Measurements from ENCODE around the gene CRACR2B. TPM values are rescaled to one million over a fixed set of nuclear protein-coding genes. Genes with fewer than 3 reads are reported as not detected.
A peak's percentile ranks its signal among the peaks of the same experiment; 100 is the strongest.

The CRACR2B gene
- total RNA-seq, 1 donor from 2014 or later: 1.5 TPM

DNA sequence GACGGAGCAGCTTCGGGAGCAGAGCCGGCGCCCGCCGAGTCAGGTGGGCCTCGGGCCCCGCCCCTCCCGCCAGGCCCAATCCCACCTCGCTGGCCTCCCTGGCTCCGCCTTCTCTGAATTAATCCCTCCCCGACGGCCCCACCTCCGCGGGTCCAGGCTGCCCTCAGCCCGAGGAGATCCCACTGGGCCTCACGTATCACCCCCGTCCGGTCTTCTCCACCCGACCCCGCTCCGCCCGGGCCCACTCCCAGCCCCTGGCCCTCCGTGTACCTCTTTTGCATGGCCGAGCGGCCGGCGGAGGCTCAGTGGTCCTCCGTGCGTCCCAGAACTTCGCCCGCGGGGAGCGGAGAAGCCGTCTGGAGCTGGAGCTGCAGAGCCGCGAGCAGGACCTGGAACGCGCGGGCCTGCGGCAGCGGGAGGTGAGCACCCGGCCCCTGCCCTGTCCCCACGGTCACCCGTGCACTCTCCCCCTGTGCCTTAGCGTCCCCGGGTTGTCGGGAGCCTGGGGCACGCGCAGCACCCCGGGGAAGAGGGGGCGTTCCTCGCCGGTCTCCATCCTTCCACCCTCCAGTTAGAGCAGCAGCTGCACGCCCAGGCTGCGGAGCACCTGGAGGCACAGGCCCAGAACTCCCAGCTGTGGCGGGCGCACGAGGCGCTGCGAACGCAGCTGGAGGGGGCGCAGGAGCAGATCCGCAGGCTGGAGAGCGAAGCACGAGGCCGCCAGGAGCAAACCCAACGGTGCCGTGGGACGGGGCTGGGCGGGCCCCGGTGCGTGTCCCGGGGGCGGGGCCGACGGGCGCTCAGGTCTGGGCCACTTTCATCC lies 2.8 kb downstream of the CRACR2B start:
- peak overlapping the region; percentile 55 for H3K4me3 Mint-ChIP-seq
- no peaks in the 10 kb centered on the region for H3K36me3 Mint-ChIP-seq (ENCODE audit: low read depth)
- H3K27me3 Mint-ChIP-seq: peaks cover 44% of the 10 kb centered on the region
- H3K9me3 Mint-ChIP-seq: no peaks in the 10 kb centered on the region
- intact Hi-C loops (cut with micrococcal nuclease): no loop called here
- no peak overlapping the region for H3K27ac Mint-ChIP-seq
- H3K4me1 Mint-ChIP-seq: peaks cover 32% of the 10 kb centered on the region
- DNase-seq: peak; percentile 87

DNA sequence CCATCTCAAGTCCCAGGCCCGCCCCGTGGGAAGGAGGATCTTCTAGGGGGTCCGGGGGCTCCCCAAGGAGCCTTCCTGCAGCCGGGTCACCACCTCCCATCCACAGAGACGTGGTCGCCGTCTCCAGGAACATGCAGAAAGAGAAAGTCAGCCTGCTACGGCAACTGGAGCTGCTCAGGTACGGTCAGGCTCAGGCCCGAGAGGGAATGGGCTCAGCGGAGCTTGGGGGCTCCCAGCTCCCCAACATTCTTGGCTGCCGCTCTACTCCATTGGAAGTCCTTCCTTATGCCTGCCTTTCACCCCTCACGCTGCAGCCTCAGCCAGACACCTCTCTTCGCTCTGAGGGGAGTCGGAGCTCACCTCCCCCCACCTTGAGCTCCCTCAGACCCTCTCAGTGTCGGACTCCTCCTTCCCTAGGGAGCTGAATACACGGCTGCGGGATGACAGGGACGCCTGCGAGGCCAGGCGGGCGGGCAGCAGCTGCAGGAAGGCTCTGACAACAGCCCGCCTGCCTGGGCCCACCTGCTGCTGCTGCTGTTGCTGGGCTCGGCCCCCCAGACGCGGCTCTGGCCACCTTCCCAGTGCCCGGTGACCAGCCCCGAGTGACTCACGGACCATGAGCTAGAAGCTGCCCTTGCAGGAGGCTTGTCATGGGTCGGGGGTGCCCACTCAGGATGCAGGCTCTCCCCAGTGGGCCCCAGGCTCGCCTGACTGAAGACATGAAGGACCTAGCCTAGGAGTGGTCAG lies 3.6 kb downstream of the CRACR2B start:
- Mint-ChIP-seq H3K4me3 (peak overlapping the region; percentile 53), H3K4me1 (peaks cover 32% of the 10 kb centered on the region), H3K9me3 (no peaks in the 10 kb centered on the region), H3K36me3 (ENCODE audit: low read depth) (no peaks in the 10 kb centered on the region), H3K27me3 (peaks cover 44% of the 10 kb centered on the region), H3K27ac (peak overlapping the region; percentile 52)
- DNase-seq: no peak
- intact Hi-C loops (cut with micrococcal nuclease): no loop called here

DNA sequence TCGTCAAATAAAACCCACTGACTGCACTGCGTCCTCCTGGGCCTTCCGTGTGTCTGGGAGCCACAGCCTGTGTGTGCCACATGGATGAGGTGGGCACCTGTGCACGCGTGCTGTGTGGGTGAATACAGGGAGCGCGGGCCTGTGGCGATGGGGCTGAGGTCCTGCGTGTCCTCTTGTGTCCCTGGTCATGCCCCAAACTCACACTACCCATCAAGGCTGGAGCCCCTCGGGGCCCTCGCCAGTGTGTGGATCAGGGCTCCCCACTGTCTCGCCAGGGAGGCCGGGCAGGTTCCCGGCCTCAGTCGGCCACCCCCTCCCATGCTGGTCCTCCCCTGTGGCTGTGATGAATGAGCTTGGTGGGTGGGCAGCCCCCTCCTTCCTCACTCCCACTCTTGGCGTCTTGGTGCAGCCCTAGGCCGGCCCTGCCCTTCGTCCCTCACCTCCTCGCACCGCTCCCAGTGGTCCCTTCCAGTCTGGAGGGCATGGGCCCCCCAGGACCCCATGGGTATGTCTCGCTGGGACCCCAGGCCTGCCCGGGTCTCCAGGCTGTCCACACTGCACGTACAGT lies 4.3 kb downstream of the CRACR2B start:
- intact Hi-C loops (cut with micrococcal nuclease): loop anchor here (1.0 kb wide), 1 partner anchor 10 kb away; the partner anchor contains the start of genes POLR2L and TSPAN4
- peaks cover 42% of the 10 kb centered on the region for H3K27me3 Mint-ChIP-seq
- DNase-seq: no peak
- H3K4me3 Mint-ChIP-seq: peak overlapping the region; percentile 53
- peaks cover 28% of the 10 kb centered on the region for H3K4me1 Mint-ChIP-seq
- H3K36me3 Mint-ChIP-seq (ENCODE audit: low read depth): peaks cover 2% of the 10 kb centered on the region
- H3K9me3 Mint-ChIP-seq: no peaks in the 10 kb centered on the region
- H3K27ac Mint-ChIP-seq: peak overlapping the region; percentile 52

DNA sequence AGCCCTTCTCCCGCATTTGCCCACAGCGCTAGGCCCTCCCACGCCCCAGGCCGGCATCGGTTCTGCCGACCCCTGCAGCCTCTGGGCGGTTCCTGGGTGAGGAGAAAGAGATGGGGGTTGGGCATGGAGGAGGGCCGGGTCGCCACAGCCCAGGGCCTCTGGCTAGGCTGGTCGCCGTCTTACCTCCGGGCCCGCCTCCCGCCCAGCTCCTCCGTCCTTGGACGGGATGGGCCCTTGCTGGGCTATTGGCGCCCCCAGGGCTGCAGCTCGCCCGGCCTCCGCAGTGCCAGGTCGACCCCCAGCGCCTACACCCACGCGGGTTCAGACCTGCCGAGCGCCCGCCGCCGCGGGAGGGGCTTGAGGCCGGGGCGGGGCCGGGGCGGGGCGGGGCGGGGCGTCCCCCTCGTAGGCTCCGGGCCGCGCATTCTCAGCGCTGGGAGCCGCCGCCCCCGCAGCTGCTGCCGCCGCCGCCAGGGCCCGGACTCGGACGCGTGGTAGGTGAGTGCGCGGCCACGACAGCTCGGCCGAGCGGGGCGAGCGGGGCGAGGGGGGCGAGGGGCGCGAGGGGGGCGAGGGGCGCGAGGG lies 4.9 kb downstream of the CRACR2B start, which contains the start of gene CD151:
CD151 (plus strand) TSS at position 424 of the 585 bp plus-strand sequence. CDS start 3,118 bp downstream, outside the sequence.
- peak; percentile 85 for DNase-seq
- Mint-ChIP-seq H3K36me3 (ENCODE audit: low read depth) (peaks cover 4% of the 10 kb centered on the region), H3K27ac (peak within 1 kb of the TSS; percentile 52), H3K4me3 (peak within 1 kb of the TSS; percentile 74), H3K9me3 (no peaks in the 10 kb centered on the region), H3K4me1 (peaks cover 26% of the 10 kb centered on the region), H3K27me3 (peaks cover 40% of the 10 kb centered on the region)
- intact Hi-C loops (cut with micrococcal nuclease): loop anchor here (1.0 kb wide), 1 partner anchor 10 kb away; the partner anchor contains the start of genes POLR2L and TSPAN4

DNA sequence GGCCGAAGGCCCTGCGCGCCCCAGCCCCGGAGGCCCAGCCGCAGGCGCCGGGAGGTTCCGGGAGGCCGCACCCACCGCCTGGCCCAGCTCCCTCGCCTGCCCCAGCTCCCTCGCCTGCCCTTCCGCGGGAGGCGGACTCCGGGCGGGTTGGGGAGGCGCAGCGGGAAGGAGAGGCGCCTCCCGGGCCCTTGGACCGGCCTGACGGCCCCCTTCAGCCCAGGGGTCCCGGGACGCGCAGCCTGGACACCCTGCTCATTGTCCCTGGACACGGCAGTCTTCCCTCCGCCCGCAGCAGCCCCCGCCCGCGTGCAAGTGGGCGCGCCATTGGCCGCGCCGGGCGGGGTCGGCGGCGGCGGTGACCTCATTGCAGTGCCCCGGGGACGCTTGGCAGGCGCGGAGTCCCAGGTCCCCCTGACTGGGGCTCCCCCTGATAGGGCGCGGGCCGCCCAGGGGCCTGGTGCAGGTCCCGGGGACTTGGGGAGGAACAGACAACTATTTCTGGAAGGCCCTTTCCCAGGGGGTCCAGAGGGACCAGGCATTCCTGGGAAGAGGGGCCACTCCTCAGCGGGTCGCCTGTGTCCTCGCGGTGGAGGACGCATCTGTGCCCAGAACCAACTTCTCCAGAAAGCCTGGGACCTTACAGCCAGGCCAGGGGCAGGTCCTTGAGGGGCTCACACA lies 5.5 kb downstream of the CRACR2B start:
- intact Hi-C loops (cut with micrococcal nuclease): no loop called here
- Mint-ChIP-seq H3K27me3 (peaks cover 34% of the 10 kb centered on the region), H3K4me3 (peak overlapping the region; percentile 74), H3K27ac (no peak overlapping the region), H3K36me3 (ENCODE audit: low read depth) (peaks cover 7% of the 10 kb centered on the region), H3K4me1 (peaks cover 20% of the 10 kb centered on the region), H3K9me3 (no peaks in the 10 kb centered on the region)
- DNase-seq: peak; percentile 81

DNA sequence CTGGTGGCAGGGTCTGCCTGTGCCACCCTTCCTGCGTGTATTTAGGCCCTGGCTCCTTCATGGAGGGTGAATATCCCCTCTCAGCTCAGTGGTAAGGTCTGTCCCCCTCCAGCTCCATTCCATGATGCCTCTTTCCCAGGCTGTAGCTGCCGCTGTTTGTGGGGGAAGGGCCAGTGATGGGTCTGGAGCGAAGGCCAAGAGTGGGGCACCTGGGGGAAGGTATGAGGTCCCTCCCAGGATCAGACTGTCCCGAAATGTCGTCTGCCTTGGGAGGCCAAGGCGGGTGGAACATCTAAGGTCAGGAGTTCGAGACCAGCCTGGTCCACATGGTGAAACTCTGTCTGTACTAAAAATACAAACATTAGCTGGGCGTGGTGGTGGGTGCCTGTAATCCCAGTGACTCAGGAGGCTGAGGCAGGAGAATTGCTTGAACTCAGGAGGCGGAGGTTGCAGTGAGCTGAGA lies 6.2 kb downstream of the CRACR2B start:
- no peak for DNase-seq
- Mint-ChIP-seq H3K4me1 (peaks cover 21% of the 10 kb centered on the region), H3K9me3 (no peaks in the 10 kb centered on the region), H3K27me3 (peaks cover 28% of the 10 kb centered on the region), H3K4me3 (peak overlapping the region; percentile 74), H3K36me3 (ENCODE audit: low read depth) (peaks cover 12% of the 10 kb centered on the region), H3K27ac (no peak overlapping the region)
- intact Hi-C loops (cut with micrococcal nuclease): no loop called here

DNA sequence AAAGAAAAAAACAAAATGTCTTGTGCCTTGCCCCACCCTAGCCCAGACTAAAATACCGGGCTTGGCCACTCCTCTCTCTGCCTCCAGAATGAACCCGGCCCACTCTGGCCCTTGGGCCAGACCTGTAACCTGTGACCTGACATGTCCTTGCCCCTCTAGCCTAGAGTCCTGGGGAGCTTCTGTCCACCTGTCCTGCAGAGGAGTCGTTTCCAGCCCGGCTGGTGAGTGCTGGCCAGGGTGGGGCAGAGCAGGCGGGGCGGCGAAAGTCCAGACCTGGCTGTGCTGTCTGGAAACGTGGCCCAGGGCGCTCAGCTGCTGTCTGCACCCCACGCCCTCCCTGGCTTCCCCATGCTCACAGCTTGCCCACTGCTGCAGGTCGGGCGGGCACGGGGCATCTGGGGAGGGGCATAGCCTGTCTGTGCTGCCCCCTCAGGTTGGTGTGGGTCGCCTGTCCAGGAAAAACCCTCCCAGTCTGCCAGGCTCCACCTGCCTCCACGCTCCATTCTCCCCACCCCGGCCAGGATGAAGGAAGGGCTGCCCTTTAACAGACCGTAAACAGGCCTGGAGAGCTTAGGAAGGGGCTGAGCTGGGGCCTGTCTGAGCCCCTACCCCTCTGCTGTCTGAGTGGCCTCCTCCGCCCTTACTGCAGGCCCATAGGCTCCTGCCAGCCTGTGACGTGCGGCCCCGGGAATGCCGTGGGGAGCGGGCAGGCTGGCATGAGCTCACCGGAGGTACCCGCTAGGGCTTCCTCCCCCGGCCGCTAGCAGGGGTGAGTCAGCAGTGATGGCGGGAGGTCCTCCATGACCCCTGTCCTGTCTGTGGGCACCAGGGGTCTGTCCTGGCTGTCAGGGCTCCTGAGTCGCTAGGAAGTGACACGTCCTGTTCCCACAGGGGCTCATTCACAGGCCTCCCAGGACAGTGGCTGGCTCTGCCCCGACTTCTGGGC lies 6.9 kb downstream of the CRACR2B start:
- Mint-ChIP-seq H3K4me1 (peaks cover 15% of the 10 kb centered on the region), H3K36me3 (ENCODE audit: low read depth) (peaks cover 13% of the 10 kb centered on the region), H3K9me3 (no peaks in the 10 kb centered on the region), H3K27ac (no peak overlapping the region), H3K4me3 (peak overlapping the region; percentile 74), H3K27me3 (peaks cover 21% of the 10 kb centered on the region)
- intact Hi-C loops (cut with micrococcal nuclease): no loop called here
- no peak for DNase-seq

DNA sequence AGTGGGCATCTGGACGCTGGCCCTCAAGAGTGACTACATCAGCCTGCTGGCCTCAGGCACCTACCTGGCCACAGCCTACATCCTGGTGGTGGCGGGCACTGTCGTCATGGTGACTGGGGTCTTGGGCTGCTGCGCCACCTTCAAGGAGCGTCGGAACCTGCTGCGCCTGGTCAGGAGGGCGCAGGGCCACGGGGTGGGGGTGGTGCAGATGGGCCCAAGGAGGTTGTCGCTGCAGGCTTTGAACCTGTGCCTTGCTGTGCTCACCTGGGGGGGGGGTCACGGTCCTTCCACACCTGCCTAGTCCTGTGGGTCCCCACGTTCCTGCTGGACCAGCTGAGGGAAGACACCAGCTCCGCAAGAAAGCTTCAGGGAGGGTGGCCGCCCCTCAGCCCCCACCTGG lies 8.6 kb downstream of the CRACR2B start:
- DNase-seq: no peak
- H3K4me3 Mint-ChIP-seq: no peak overlapping the region
- peaks cover 29% of the 10 kb centered on the region for H3K4me1 Mint-ChIP-seq
- intact Hi-C loops (cut with micrococcal nuclease): no loop called here
- no peaks in the 10 kb centered on the region for H3K9me3 Mint-ChIP-seq
- H3K27ac Mint-ChIP-seq: no peak overlapping the region
- H3K27me3 Mint-ChIP-seq: peaks cover 12% of the 10 kb centered on the region
- H3K36me3 Mint-ChIP-seq (ENCODE audit: low read depth): peaks cover 24% of the 10 kb centered on the region

DNA sequence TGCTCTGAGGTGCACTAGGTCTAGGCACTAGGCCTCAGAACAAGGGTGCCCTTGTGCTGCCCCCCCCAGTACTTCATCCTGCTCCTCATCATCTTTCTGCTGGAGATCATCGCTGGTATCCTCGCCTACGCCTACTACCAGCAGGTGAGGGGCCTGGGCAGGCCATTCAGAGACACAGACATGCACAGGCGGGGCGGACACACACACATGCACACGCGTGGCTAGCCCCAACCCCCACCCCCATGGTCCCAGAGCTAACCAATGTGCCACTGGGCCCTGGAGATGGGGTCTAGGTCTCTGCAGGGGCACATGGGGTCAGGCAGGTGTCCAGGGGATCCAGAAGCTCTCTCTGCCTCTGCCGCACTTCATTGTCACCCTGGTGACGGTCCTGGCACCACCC lies 9.0 kb downstream of the CRACR2B start:
- intact Hi-C loops (cut with micrococcal nuclease): no loop called here
- H3K9me3 Mint-ChIP-seq: no peaks in the 10 kb centered on the region

DNA sequence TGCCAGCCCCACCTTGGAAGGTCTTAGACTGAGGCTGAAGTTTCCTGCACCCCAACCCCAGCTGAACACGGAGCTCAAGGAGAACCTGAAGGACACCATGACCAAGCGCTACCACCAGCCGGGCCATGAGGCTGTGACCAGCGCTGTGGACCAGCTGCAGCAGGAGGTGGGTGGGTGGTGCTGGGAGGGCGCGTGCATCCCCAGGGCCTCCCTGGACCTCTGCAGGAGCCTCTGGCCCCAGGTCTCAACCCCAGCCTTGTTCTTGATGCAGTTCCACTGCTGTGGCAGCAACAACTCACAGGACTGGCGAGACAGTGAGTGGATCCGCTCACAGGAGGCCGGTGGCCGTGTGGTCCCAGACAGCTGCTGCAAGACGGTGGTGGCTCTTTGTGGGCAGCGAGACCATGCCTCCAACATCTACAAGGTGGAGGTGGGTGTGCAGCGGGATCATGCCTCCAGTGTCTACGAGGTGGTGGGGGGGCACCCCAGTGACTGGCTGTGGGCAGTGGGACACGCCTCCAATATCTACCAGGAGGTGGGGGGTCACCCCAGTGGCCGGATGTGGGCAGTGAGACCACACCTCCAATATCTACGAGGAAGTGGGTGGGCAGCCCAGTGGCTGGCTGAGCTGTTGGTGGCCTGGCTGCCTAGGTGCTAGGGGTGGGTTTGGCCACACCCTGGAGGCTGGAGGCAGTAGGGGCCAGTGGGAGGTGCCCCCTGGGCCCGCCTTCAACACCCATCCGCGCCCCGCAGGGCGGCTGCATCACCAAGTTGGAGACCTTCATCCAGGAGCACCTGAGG lies 9.7 kb downstream of the CRACR2B start:
- Mint-ChIP-seq H3K27ac (no peak overlapping the region), H3K4me3 (no peak overlapping the region), H3K36me3 (ENCODE audit: low read depth) (peaks cover 26% of the 10 kb centered on the region), H3K9me3 (no peaks in the 10 kb centered on the region), H3K27me3 (peaks cover 2% of the 10 kb centered on the region), H3K4me1 (peaks cover 25% of the 10 kb centered on the region)
- intact Hi-C loops (cut with micrococcal nuclease): no loop called here
- DNase-seq: no peak

More for the DNA sequence above, 9.0 kb downstream of the CRACR2B start:
- Mint-ChIP-seq H3K4me3 (no peak overlapping the region), H3K4me1 (peaks cover 29% of the 10 kb centered on the region), H3K27me3 (peaks cover 7% of the 10 kb centered on the region), H3K27ac (no peak overlapping the region), H3K36me3 (ENCODE audit: low read depth) (peaks cover 26% of the 10 kb centered on the region)
- DNase-seq: no peak

DNA sequence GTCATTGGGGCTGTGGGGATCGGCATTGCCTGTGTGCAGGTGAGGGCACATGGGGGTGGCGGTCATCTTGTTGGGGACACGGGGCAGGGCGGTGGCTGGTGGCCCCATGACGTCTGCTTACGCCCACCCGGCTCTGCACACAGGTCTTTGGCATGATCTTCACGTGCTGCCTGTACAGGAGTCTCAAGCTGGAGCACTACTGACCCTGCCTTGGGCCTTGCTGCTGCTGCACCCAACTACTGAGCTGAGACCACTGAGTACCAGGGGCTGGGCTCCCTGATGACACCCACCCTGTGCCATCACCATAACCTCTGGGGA lies 10.2 kb downstream of the CRACR2B start:
- H3K4me3 Mint-ChIP-seq: no peak overlapping the region
- intact Hi-C loops (cut with micrococcal nuclease): no loop called here
- peaks cover 26% of the 10 kb centered on the region for H3K36me3 Mint-ChIP-seq (ENCODE audit: low read depth)
- no peak overlapping the region for H3K27ac Mint-ChIP-seq
- H3K9me3 Mint-ChIP-seq: no peaks in the 10 kb centered on the region
- peaks cover 25% of the 10 kb centered on the region for H3K4me1 Mint-ChIP-seq
- H3K27me3 Mint-ChIP-seq: peaks cover 2% of the 10 kb centered on the region
- no peak for DNase-seq

All from activated CD4-positive, alpha-beta T cell treated with anti-CD3 and anti-CD28 coated beads, Interleukin-2, amount 10 ng/mL, durations not matched to agents 24 days and 14 days (primary cell).